HAP-1 (cell line): ENCODE data around the gene CLDN9.
A peak's percentile ranks its signal among the peaks of the same experiment; 100 is the strongest.

Source experiments
- DNase-seq, 2 experiments: peaks; one replicate each; pipeline ENCODE4 v3.0.0-alpha.2; 2016 to 2020; ENCODE audit warnings: low spot score in 2 of 2
- H3K27me3 ChIP-seq: fragments of 250-450 bp; sonication (Bioruptor Pico); 2 replicates; pipeline ENCODE4 v1.5.1; 2020; ENCODE audit warnings: low read depth, mild to moderate bottlenecking, moderate library complexity
- H3K36me3 ChIP-seq: fragments of 250-450 bp; sonication (Bioruptor Pico); replicated peaks from 2 replicates; pipeline ENCODE4 v1.5.1; 2020; ENCODE audit warnings: mild to moderate bottlenecking
- H3K4me1 ChIP-seq: fragments of 250-450 bp; sonication (Bioruptor Pico); 2 replicates; pipeline ENCODE4 v1.5.1; 2020; ENCODE audit warnings: mild to moderate bottlenecking
- H3K4me3 ChIP-seq: fragments of 250-450 bp; sonication (Bioruptor Pico); 2 replicates; pipeline ENCODE4 v1.5.1; 2020; ENCODE audit warnings: mild to moderate bottlenecking, moderate library complexity
- H3K9me3 ChIP-seq: fragments of 250-450 bp; sonication (Bioruptor Pico); 2 replicates; pipeline ENCODE4 v1.5.1; 2020; ENCODE audit warnings: mild to moderate bottlenecking, moderate library complexity
- in situ Hi-C: fragments of 300-500 bp; cut with MboI; formaldehyde crosslinking; loops from 3 replicates; pipeline ENCODE4 v1.14.3; 2020; ENCODE audit warnings: low sequenced_read_pairs, inconsistent platforms, mixed read lengths

CLDN9 gene, protein sequence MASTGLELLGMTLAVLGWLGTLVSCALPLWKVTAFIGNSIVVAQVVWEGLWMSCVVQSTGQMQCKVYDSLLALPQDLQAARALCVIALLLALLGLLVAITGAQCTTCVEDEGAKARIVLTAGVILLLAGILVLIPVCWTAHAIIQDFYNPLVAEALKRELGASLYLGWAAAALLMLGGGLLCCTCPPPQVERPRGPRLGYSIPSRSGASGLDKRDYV

DNA sequence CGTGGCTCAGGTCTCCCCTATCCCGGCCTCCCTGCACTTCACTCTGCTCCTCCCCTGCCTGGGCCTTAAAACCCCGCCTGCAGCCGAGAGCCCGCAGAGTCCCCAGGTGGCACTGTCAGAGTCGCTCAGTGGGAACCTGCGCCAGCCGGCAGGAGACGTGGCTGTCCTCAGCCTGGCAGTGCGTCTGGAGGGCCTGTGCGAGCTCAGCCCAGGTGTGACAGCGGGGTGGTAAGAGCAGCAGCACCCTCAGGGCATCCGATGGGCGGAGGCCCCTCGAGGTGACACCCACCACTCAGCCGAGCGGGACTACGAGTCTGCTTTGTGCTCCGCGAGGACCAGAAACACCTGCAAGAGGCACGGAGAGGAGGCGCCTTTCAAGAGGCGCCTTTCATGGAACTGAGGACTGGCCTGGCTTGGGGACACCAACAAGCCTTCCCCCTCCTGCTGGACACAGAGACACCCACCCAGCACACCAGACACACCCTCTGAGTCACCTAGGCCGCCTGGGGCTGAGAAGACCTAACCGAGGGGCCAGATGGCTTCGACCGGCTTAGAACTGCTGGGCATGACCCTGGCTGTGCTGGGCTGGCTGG, at the start of gene CLDN9:
CLDN9 (plus strand) TSS at position 96 of the 593 bp plus-strand sequence; CDS start at position 536, 440 bp downstream.
- H3K27me3 ChIP-seq = no peaks in the 10 kb centered on the region
- DNase-seq = no peak
- H3K4me1 ChIP-seq = peaks cover 9% of the 10 kb centered on the region
- no peaks in the 10 kb centered on the region for H3K9me3 ChIP-seq
- in situ Hi-C loops = no loop called here
- H3K36me3 ChIP-seq = no peaks in the 10 kb centered on the region
- no peak within 1 kb of the TSS for H3K4me3 ChIP-seq

- H3K9me3 ChIP-seq = no peaks in the 10 kb centered on the region
- in situ Hi-C loops = no loop called here
- H3K4me1 ChIP-seq = peaks cover 8% of the 10 kb centered on the region
- no peaks in the 10 kb centered on the region for H3K36me3 ChIP-seq
- peak overlapping the region; percentile 68 for H3K4me3 ChIP-seq
- peak in 1 of 2 experiments; percentile 61 for DNase-seq
- H3K27me3 ChIP-seq = no peaks in the 10 kb centered on the region
Measured at GRCh38 chr16:2963074-2963722, 49.5 kb upstream of the CLDN9 start.

- Histone ChIP-seq H3K27me3 (no peaks in the 10 kb centered on the region), H3K4me3 (peak within 1 kb of the TSS; percentile 68), H3K36me3 (no peaks in the 10 kb centered on the region), H3K9me3 (no peaks in the 10 kb centered on the region), H3K4me1 (peaks cover 15% of the 10 kb centered on the region)
- DNase-seq = peak; percentile 92 to 97
- in situ Hi-C loops = no loop called here
Measured at GRCh38 chr16:2963723-2964474, 48.8 kb upstream of the CLDN9 start, which contains the start of gene KREMEN2. Gene KREMEN2 (plus strand): TSS chr16:2964275. CDS start chr16:2964521, 246 bp downstream.

DNA sequence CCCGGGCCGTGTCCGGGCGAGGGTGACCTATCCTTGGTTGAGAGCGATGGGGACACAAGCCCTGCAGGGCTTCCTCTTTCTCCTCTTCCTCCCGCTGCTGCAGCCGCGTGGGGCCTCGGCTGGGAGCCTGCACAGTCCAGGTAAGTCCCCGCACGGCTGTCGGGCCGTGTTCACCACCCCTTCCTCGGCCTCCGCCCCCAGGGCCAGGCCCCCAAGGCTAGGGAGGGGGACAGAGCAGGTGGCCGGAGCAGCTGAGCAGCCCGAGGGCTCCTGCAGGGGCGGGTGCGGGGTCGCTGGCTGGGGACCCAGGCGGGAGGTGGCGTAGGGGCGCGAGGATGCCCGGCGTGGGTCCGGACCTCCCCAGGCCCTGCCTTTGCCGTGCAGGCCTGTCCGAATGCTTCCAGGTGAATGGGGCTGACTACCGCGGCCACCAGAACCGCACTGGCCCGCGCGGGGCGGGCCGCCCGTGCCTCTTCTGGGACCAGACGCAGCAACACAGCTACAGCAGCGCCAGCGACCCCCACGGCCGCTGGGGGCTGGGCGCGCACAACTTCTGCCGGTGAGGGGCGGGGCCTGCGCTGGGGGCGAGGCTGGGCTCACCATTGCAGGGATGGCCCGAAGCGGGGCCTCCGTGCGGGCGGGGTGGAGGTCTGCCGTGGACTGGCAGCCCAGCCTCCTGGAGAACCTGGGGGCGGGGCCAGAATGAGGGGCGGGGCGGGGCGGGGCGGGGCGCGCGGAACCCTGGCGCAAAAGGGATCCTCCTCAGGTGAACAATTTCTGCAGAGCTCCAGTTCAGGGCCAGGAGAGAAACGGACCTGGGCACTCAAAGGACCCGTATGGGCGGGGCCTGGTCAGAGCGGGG, 48.0 kb upstream of the CLDN9 start:
- Histone ChIP-seq H3K36me3 (peaks cover 4% of the 10 kb centered on the region), H3K4me3 (peak overlapping the region; percentile 68), H3K27me3 (no peaks in the 10 kb centered on the region), H3K4me1 (peaks cover 16% of the 10 kb centered on the region), H3K9me3 (no peaks in the 10 kb centered on the region)
- in situ Hi-C loops = no loop called here
- DNase-seq = peak; percentile 89 to 98

GRCh38 chr16:2966043-2966807, 46.5 kb upstream of the CLDN9 start:
- H3K4me1 ChIP-seq = peaks cover 22% of the 10 kb centered on the region
- no peaks in the 10 kb centered on the region for H3K27me3 ChIP-seq

DNA sequence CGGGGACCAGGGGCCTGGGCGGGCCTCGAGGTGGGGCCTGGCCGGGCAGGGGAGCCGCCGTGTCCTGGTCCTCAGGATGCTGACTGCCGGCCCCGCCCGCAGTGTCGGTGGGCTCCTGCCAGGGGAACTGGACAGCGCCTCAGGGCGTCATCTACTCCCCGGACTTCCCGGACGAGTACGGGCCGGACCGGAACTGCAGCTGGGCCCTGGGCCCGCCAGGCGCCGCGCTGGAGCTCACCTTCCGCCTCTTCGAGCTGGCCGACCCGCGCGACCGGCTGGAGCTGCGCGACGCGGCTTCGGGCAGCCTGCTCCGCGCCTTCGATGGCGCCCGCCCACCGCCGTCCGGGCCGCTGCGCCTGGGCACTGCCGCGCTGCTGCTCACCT, 45.9 kb upstream of the CLDN9 start:
- no peak for DNase-seq
- no peaks in the 10 kb centered on the region for H3K27me3 ChIP-seq
- H3K36me3 ChIP-seq = peaks cover 23% of the 10 kb centered on the region
- in situ Hi-C loops = no loop called here
- H3K4me3 ChIP-seq = no peak overlapping the region
- peaks cover 23% of the 10 kb centered on the region for H3K4me1 ChIP-seq
- H3K9me3 ChIP-seq = no peaks in the 10 kb centered on the region

More at GRCh38 chr16:2966043-2966807, 46.5 kb upstream of the CLDN9 start:
- Histone ChIP-seq H3K4me3 (no peak overlapping the region), H3K9me3 (no peaks in the 10 kb centered on the region), H3K36me3 (peaks cover 17% of the 10 kb centered on the region)
- no peak for DNase-seq
- in situ Hi-C loops = no loop called here

DNA sequence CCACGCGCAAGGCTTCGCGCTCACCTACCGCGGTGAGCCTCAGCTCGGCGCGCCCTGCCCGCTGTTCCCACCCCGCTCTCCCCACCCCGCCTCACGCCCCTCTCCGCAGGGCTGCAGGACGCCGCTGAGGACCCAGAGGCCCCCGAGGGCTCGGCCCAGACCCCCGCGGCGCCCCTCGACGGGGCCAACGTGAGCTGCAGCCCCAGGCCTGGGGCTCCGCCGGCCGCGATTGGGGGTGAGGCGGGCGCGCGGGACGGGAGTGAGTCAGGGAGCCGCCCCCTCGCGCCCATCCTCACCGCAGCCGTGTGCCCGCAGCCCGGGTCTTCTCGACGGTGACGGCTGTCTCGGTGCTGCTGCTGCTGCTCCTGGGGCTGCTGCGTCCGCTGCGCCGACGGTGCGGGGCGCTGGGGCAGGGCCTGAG, 45.5 kb upstream of the CLDN9 start:
- no peaks in the 10 kb centered on the region for H3K27me3 ChIP-seq
- H3K4me3 ChIP-seq = no peak overlapping the region
- peaks cover 27% of the 10 kb centered on the region for H3K36me3 ChIP-seq
- in situ Hi-C loops = no loop called here
- DNase-seq = no peak
- H3K4me1 ChIP-seq = peaks cover 23% of the 10 kb centered on the region
- no peaks in the 10 kb centered on the region for H3K9me3 ChIP-seq

GRCh38 chr16:2967721-2968161, 45.0 kb upstream of the CLDN9 start:
- peaks cover 33% of the 10 kb centered on the region for H3K36me3 ChIP-seq
- DNase-seq = no peak
- in situ Hi-C loops = no loop called here
- H3K27me3 ChIP-seq = no peaks in the 10 kb centered on the region
- no peaks in the 10 kb centered on the region for H3K9me3 ChIP-seq
- H3K4me1 ChIP-seq = peaks cover 21% of the 10 kb centered on the region
- H3K4me3 ChIP-seq = no peak overlapping the region

- H3K36me3 ChIP-seq = peaks cover 39% of the 10 kb centered on the region
- DNase-seq = peak in 1 of 2 experiments; percentile 80
- H3K4me1 ChIP-seq = peaks cover 21% of the 10 kb centered on the region
- H3K27me3 ChIP-seq = no peaks in the 10 kb centered on the region
- peak overlapping the region; percentile 93 for H3K4me3 ChIP-seq
- H3K9me3 ChIP-seq = no peaks in the 10 kb centered on the region
- in situ Hi-C loops = no loop called here
Measured at GRCh38 chr16:2968368-2968737, 44.4 kb upstream of the CLDN9 start.

DNA sequence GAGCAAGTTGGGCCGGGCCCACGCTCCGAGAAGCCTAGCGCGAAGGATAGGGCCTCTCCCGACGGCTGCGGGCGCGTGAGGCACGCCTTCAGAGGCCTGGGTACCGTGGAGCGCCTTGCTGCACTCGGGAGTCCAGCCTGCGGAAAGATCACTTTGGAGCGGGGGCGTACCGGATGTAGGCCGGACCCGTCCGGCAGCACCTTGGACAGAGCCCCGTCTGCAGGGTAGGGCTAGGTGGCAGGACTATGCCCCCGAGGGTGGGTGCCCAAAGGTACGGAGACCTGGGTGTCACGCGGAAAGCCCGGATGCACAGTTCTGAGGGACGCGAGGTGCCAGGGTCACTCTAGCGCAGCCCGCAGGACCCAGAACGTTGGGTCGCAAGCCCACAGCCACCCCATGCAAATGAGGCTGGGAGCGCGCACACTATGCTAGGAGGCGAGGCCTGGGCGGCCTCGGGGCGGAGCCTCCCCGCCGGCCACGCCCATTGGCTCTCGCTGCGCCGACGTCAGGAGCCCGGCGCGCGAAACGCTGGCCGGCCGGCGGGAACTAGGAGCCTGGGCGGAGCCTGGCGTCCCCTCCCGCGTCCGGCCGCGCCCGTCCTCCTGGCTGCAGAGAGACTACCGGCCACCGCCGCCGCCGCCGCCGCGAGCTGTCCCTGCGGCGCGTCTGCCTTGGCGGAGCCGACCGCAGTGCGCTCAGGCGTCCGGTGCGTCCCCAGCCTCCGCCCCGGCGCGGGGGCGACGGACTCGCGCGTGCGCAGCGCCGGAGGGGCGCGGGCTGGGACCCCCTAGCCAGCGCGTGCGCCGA, 43.8 kb upstream of the CLDN9 start, which contains the start of gene PAQR4:
PAQR4 (plus strand) TSS at position 611 of the 807 bp plus-strand sequence. CDS start 327 bp downstream, outside the sequence.
- Histone ChIP-seq H3K4me1 (peaks cover 21% of the 10 kb centered on the region), H3K27me3 (no peaks in the 10 kb centered on the region), H3K9me3 (no peaks in the 10 kb centered on the region), H3K36me3 (peaks cover 45% of the 10 kb centered on the region), H3K4me3 (peak within 1 kb of the TSS; percentile 93)
- DNase-seq = peak; percentile 86 to 91
- in situ Hi-C loops = no loop called here

GRCh38 chr16:2969545-2970521, 42.9 kb upstream of the CLDN9 start:
- Histone ChIP-seq H3K4me1 (peaks cover 21% of the 10 kb centered on the region), H3K9me3 (no peaks in the 10 kb centered on the region), H3K36me3 (peaks cover 54% of the 10 kb centered on the region), H3K4me3 (peak overlapping the region; percentile 93), H3K27me3 (no peaks in the 10 kb centered on the region)
- peak; percentile 59 to 85 for DNase-seq
- in situ Hi-C loops = loop anchor here (5.0 kb wide), 1 partner anchor 52 kb away; the partner anchor contains the start of genes HCFC1R1, THOC6 and TNFRSF12A
